Adrenal gland (tissue), 5 donors: Measurements from ENCODE around the gene SPPL3.

Source experiments
- CTCF ChIP-seq, 6 experiments: fragments of 450-650 bp in 4 of 6; fragments of 200-600 bp in 2 of 6; sonication (generic) in 1 of 6; IDR thresholded peaks; 1 replicate in 5 of 6; 2 replicates in 1 of 6; pipeline versions ENCODE4 v1.5.1 to v1.8.0; 2016 to 2021; ENCODE audit warnings: antibody characterized with exemption in 6 of 6, mild to moderate bottlenecking in 2 of 6, moderate library complexity in 1 of 6
- POLR2A ChIP-seq, 2 donors: fragments of 450-650 bp; IDR thresholded peaks; one replicate each; pipeline ENCODE4 v1.6.1; 2017; ENCODE audit warnings: antibody characterized with exemption in 2 of 2, mild to moderate bottlenecking in 2 of 2, moderate library complexity in 1 of 2
- donor health status: DM: no; HTN: no; CAD: no.

DNA sequence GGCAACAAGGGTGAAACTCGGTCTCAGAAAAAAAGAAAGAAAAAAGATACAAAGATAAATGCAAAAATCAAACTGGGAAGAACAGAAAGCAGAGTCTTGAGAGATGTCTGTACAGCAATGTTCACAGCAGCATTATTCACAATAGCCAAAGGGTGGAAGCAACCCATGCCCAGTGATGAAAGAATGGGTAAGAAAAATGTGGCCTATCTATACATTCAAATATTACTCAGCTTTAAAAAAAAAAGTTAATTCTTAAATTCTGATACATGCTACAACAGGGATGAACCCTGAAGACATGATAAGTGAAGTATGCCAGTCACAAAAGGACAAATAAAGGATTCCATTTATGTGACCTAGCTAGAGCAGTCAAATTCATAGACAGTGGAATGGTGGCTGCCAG is 33.7 kb downstream of the SPPL3 start:
- TF ChIP-seq POLR2A (IDR thresholded peaks at IDR 0.05) (no peak), CTCF (IDR thresholded peaks at IDR 0.05) (no peak)
